ENCODE results near the gene SPANXA2. TPM values are rescaled to one million over a fixed set of nuclear protein-coding genes. Genes with fewer than 3 reads are reported as not detected.
"Not testable (repeated sequence)": the region's sequence is repeated elsewhere in the genome, so short reads cannot be mapped to it uniquely, and the experiment has no call there.

Gene SPANXA2
- total RNA-seq = not detected

GRCh38 chrX:141589408-141589807 lies at the start of gene SPANXA2:
Gene SPANXA2, plus strand, starts transcription at chrX:141589708. Its CDS starts 60 bp downstream, at chrX:141589768.
- not testable (repeated sequence) for DNase-seq (ENCODE audit: low spot score)

- DNase-seq (ENCODE audit: low spot score) = not testable (repeated sequence)
Measured at GRCh38 chrX:141542551-141542950, 47.0 kb upstream of the SPANXA2 start.

DNA sequence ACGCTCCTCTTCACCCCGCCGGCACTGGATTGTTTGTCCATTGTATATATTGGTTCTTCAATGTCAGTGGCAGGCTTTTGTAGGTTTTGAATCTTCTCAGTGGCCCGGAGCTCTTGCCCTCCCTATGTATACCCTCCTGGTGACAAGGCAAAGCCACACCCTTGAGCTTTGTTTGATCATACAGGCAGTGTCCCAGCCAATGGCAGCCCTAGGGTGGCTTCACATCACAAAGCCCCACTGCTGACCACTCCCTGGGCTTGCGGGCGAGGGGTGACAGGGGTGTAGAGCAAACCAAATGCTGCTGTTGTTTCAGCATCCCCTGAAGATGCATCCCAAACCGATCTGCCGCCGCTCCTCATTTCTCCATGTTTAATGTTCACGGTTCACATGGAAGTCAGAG lies 4.9 kb upstream of the SPANXA2 start, which contains the start of gene SPANXA1:
Gene SPANXA1 (minus strand): TSS at position 101 of the 400 bp plus-strand sequence. CDS start 60 bp downstream, at position 41.
- DNase-seq (ENCODE audit: low spot score) = not testable (repeated sequence)

- DNase-seq (ENCODE audit: low spot score) = no peak
Measured at GRCh38 chrX:141609111-141609510, 19.6 kb downstream of the SPANXA2 start.

- DNase-seq (ENCODE audit: low spot score) = no peak
Measured at GRCh38 chrX:141619336-141619735, 29.8 kb downstream of the SPANXA2 start.

DNA sequence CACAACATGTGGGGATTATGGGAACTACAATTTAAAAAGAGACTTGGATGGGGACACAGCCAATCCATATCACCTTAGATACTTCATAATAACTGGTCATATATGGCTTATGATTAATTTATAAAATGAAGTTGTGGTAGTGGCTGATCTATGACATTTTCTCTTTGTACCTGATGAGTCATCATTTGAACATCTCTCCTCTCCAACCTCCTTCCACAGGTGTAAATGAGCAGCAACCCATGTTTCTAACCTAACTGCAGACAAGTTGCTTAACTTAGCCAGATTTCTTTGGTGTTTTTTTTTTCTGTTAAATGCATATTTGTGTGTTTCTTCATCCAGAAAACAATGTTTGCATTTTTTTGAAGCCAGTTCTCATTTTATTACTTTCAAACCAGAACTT lies 42.6 kb downstream of the SPANXA2 start:
- no peak for DNase-seq (ENCODE audit: low spot score)

GRCh38 chrX:141638550-141638949 lies 49.0 kb downstream of the SPANXA2 start:
- no peak for DNase-seq (ENCODE audit: low spot score)

Other genes with a start within 250 kb of the SPANXA2 start
- not detected for gene SPANXA1, start 5.0 kb upstream of the SPANXA2 start, total RNA-seq
- not detected for gene SPANXD, start 109.0 kb downstream of the SPANXA2 start, total RNA-seq
- not detected for gene MAGEC3, start 248.6 kb downstream of the SPANXA2 start, total RNA-seq

Data from ureter (tissue), 1 donor.